Small intestine (tissue), 7 donors: ENCODE data around the gene TBXT. TPM values are rescaled to one million over a fixed set of nuclear protein-coding genes. Genes with fewer than 3 reads are reported as not detected.

Experiments
- DNase-seq, 2 donors: peaks; one replicate each; pipeline versions ENCODE4 v3.0.0 to v3.0.0-alpha.2; 2013
- FAIRE-seq: peaks from 2 replicates; lab custom pipeline; 2012; peaks lifted over from hg19 to GRCh38; lab: Jason Lieb, UNC
- H3K27ac ChIP-seq, 3 donors: one replicate each; pipeline ENCODE4 v1.5.1; 2013; ENCODE audit warnings: low read length in 2 of 3, mild to moderate bottlenecking in 2 of 3, control low read depth in 1 of 3, inconsistent platforms in 1 of 3, low read depth in 1 of 3, moderate library complexity in 1 of 3
- H3K27me3 ChIP-seq, 3 donors: one replicate each; pipeline ENCODE4 v1.6.1; 2013; ENCODE audit warnings: low read length in 3 of 3, inconsistent platforms in 1 of 3; ENCODE audit not compliant: control insufficient read depth in 3 of 3, insufficient read depth in 3 of 3
- H3K36me3 ChIP-seq, 3 donors: one replicate each; pipeline ENCODE4 v1.6.1; 2013; ENCODE audit warnings: low read length in 3 of 3, inconsistent platforms in 1 of 3, low read depth in 1 of 3, mild to moderate bottlenecking in 1 of 3, moderate library complexity in 1 of 3; ENCODE audit not compliant: control insufficient read depth in 3 of 3, insufficient read depth in 2 of 3
- H3K4me1 ChIP-seq, 3 donors: one replicate each; pipeline ENCODE4 v1.6.1; 2013; ENCODE audit warnings: low read length in 2 of 3, inconsistent platforms in 1 of 3, low read depth in 1 of 3, mild to moderate bottlenecking in 1 of 3, moderate library complexity in 1 of 3; ENCODE audit not compliant: control insufficient read depth in 3 of 3, insufficient read depth in 2 of 3
- H3K4me3 ChIP-seq, 3 donors: one replicate each; pipeline ENCODE4 v1.5.1; 2013; ENCODE audit warnings: low read length in 3 of 3, control low read depth in 1 of 3, inconsistent platforms in 1 of 3, low read depth in 1 of 3, mild to moderate bottlenecking in 1 of 3, moderate library complexity in 1 of 3
- H3K9me3 ChIP-seq, 2 donors: one replicate each; pipeline ENCODE4 v1.6.1; 2013; ENCODE audit warnings: low read depth in 1 of 2, low read length in 1 of 2; ENCODE audit not compliant: control insufficient read depth in 2 of 2, insufficient read depth in 1 of 2
- WGBS, 3 donors: extraction: QIAGEN DNeasy Blood & Tissue Kit; methylation state at CpG; one replicate each; pipeline ENCODE4 v1.1.7; 2013; 5-methylcytosine and 5-hydroxymethylcytosine counted together
- polyA plus RNA-seq, 4 donors: library from polyadenylated mRNA; stranded (reverse) in 3 of 4; unstranded in 1 of 4; fragments of 200-250 nt in 3 of 4; fragments of 120-200 nt in 1 of 4; gene quantifications; one replicate each; pipeline versions ENCODE4 v1.2.1 to v1.2.3, GENCODE V29; 2013
- donor health status: healthy with polysubstance abuse.
- donor health status: control.
- donor health status: control.
- donor health status: Bipolar disorder and iron deficiency.
- donor health status: healthy.

TBXT gene
- polyA plus RNA-seq, 4 donors: not detected

GRCh38 chr6:166167258-166167731 is 356 bp downstream of the TBXT start:
- peaks cover 0 to 9% (median 0%) of the 10 kb centered on the region in 3 donors for H3K4me1 ChIP-seq
- 2 to 8% (median 4%) methylated on average over 42 to 44 of the region's 44 CpGs for WGBS, 3 donors
- FAIRE-seq (no peak), DNase-seq (no peak)
- H3K27me3 ChIP-seq: peaks cover 14 to 91% (median 57%) of the 10 kb centered on the region in 3 donors
- no peak overlapping the region for H3K4me3 ChIP-seq
- no peaks in the 10 kb centered on the region for H3K9me3 ChIP-seq
- no peak overlapping the region for H3K27ac ChIP-seq
- no peaks in the 10 kb centered on the region for H3K36me3 ChIP-seq

- no peak for DNase-seq
- H3K27me3 ChIP-seq: peaks cover 14 to 84% (median 57%) of the 10 kb centered on the region in 3 donors
- H3K27ac ChIP-seq: no peak overlapping the region
- H3K4me3 ChIP-seq: no peak overlapping the region
- WGBS, 3 donors: 3 to 8% (median 7%) methylated on average over 61 to 63 of the region's 63 CpGs
- no peaks in the 10 kb centered on the region for H3K36me3 ChIP-seq
- no peak for FAIRE-seq
- peaks cover 0 to 9% (median 0%) of the 10 kb centered on the region in 3 donors for H3K4me1 ChIP-seq
- no peaks in the 10 kb centered on the region for H3K9me3 ChIP-seq
Measured at GRCh38 chr6:166166314-166167257, 1.1 kb downstream of the TBXT start.

GRCh38 chr6:166165558-166166313 is 1.9 kb downstream of the TBXT start:
- Histone ChIP-seq H3K4me3 (no peak overlapping the region), H3K27me3 (peaks cover 14 to 76% (median 53%) of the 10 kb centered on the region in 3 donors), H3K36me3 (no peaks in the 10 kb centered on the region), H3K4me1 (peaks cover 0 to 9% (median 0%) of the 10 kb centered on the region in 3 donors), H3K27ac (no peak overlapping the region), H3K9me3 (no peaks in the 10 kb centered on the region)
- WGBS, 3 donors: 8 to 14% (median 9%) methylated on average over 23 of the region's 23 CpGs
- DNase-seq: no peak
- no peak for FAIRE-seq

GRCh38 chr6:166162599-166163342 is 4.9 kb downstream of the TBXT start:
- Histone ChIP-seq H3K9me3 (no peaks in the 10 kb centered on the region), H3K27me3 (peaks cover 6 to 53% (median 31%) of the 10 kb centered on the region in 3 donors), H3K4me3 (no peak overlapping the region), H3K4me1 (no peaks in the 10 kb centered on the region), H3K36me3 (no peaks in the 10 kb centered on the region), H3K27ac (no peak overlapping the region)
- no peak for DNase-seq
- WGBS, 3 donors: 17 to 50% (median 20%) methylated on average over 1 of the region's 1 CpG
- FAIRE-seq: no peak

- no peaks in the 10 kb centered on the region for H3K4me1 ChIP-seq
- 88 to 96% (median 90%) methylated on average over 24 to 28 of the region's 28 CpGs for WGBS, 3 donors
- H3K27ac ChIP-seq: no peak overlapping the region
- no peak for DNase-seq
- H3K4me3 ChIP-seq: no peak overlapping the region
- H3K9me3 ChIP-seq: no peaks in the 10 kb centered on the region
- no peak for FAIRE-seq
- no peaks in the 10 kb centered on the region for H3K36me3 ChIP-seq
- peaks cover 0 to 9% (median 6%) of the 10 kb centered on the region in 3 donors for H3K27me3 ChIP-seq
Measured at GRCh38 chr6:166157930-166158617, 9.6 kb downstream of the TBXT start.

GRCh38 chr6:166156942-166157341 is 10.7 kb downstream of the TBXT start:
- WGBS, 3 donors: 43 to 51% (median 43%) methylated on average over 7 of the region's 7 CpGs
- H3K9me3 ChIP-seq: no peaks in the 10 kb centered on the region
- no peaks in the 10 kb centered on the region for H3K4me1 ChIP-seq
- DNase-seq (peak; percentile 5 to 17), FAIRE-seq (no peak)
- H3K36me3 ChIP-seq: no peaks in the 10 kb centered on the region
- H3K4me3 ChIP-seq: no peak overlapping the region
- peaks cover 0 to 6% (median 0%) of the 10 kb centered on the region in 3 donors for H3K27me3 ChIP-seq
- no peak overlapping the region for H3K27ac ChIP-seq

- no peak for DNase-seq
- FAIRE-seq: no peak
- peaks cover 0 to 13% of the 10 kb centered on the region in 2 donors for H3K9me3 ChIP-seq
- H3K27ac ChIP-seq: no peak overlapping the region
- H3K4me3 ChIP-seq: no peak overlapping the region
- 77 to 85% (median 84%) methylated on average over 5 of the region's 5 CpGs for WGBS, 3 donors
- no peaks in the 10 kb centered on the region for H3K27me3 ChIP-seq
- no peaks in the 10 kb centered on the region for H3K4me1 ChIP-seq
- H3K36me3 ChIP-seq: no peaks in the 10 kb centered on the region
Measured at GRCh38 chr6:166153966-166154365, 13.7 kb downstream of the TBXT start.
